HS-5 (cell line): ENCODE data around the gene CMBL.
"Not testable (repeated sequence)": the region's sequence is repeated elsewhere in the genome, so short reads cannot be mapped to it uniquely, and the experiment has no call there.

Experiments used
- DNase-seq: peaks from one replicate; pipeline ENCODE4 v3.0.0-alpha.2; 2012; ENCODE audit warnings: low read depth

Gene CMBL

DNA sequence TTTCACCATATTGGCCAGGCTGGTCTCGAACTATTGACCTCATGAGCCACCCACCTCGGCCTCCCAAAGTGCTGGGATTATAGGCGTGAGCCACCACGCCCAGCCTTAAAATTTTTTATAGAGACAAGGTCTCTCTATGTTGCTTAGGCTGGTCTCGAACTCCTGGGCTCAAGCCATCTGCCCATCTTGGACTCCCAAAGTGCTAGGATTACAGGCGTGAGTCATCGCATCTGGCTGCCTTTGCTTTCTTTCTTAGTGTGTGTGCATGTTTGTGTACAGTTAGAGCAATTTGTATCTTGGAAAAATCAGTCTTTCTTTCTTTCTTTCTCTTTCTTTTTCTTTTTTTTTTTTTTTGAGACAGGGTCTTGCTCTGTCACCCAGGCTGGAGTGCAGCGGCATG lies 22.3 kb downstream of the CMBL start:
- DNase-seq: not testable (repeated sequence)

DNA sequence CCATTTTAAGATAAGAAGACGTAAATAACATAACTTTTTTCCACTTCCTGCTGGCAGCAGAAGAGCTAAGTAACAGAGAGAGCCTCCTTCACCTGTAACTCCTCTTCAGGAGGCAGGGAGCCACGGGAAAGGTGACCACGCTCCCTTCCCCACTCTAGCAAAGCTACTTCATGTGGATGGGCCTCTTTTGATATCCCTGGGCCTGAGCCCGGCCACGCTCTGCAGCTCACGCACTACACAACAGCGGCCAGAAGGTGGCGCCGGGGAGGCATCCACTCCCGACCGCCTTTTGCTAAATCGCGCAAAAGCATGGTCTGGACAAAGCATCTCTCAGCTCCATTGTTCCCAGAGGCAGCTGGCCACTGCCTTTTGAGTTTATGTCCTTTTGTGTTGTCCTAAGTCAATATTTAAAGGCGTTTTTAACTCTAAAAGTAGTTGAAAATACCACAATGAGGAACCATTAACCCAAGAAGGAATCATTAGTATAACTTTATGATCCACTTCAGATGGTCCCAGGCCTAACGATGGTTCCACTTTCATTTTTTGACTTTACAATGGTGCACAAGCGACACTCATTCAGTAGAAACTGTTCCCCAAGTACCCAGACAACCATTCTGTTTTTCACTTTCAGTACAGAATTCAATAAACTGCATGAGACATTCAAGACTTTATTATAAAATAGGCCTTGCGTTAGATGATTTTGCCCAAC lies 23.6 kb downstream of the CMBL start:
- DNase-seq: no peak

DNA sequence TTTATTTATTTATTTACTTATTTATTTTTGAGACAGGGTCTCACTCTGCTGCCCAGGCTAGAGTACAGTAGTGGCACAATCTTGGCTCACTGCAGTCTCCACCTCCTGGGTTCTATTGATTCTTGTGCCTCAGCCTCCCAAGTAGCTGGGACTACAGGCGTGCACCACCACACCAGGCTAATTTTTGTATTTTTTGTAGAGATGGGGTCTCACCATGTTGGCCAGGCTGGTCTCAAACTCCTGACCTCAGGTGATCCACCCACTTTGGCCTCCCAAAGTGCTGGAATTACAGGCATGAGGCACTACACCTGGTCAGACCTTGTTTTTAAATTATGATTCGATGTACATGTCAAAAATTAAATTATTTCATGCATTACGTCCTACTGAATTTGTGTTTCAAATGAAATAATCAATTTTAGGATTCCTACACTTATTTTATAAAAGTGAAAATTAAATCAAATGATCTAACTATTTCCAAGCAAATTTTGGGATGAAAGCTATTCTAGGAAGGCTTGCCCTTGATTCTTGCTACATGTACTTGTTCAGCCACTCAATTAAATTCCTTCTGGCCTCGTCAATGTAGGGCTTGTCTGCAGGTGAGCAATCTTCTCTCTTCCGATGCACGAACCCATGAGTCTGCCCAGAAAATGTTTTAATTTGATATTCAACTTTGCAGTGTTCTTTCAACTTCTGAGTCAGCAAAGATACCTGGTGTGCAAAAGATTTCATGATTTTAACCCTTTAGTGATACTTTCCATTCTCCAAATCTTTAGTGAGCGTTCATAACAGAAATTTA lies 27.6 kb downstream of the CMBL start:
- no peak for DNase-seq

DNA sequence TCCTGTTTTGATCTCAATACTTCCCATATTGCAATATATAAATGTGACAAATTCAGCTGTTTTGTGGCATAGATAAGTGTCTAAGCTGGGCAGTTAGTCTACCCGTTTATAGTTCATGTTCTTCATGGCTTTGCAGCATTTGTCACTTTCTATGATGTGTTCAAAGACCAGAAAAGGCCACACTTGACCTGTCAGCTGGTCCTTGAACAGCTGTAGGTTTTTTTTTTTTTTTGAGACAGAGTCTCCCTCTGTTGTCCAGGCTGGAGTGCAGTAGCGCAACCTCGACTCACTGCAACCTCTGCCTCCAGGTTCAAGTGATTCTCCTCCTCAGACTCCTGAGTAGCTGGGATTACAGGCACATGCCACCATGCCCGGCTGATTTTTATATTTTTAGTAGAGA lies 28.4 kb downstream of the CMBL start:
- no peak for DNase-seq

DNA sequence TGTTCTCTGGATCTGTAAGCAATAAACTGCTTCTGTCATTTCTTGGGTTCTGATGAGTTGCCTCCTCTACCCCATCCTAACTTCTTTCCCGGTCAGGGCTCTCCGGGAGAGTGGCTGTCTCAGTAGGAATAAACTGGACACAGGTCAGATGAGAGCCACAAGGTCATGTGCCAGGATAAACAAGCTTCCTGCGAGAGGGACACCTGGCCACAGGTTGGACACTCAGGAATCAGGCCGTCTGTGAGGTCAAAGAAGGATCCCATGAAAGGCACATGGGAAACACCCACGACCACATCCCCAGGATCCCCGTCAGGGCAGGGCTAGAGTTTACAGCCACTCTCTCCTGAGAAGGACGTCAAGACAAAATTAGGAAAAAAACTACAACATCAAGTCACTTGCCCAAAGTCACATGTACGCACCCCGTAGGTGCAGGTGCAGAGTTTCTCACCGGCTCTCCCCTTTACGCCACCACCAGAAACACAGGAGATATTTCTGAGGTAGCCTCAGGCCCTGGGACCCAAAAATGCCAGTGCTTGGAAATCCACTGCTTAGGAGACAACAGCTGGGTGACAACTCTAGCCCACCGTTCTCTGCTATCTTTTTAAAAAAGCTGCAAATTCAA lies 28.9 kb downstream of the CMBL start:
- no peak for DNase-seq

DNA sequence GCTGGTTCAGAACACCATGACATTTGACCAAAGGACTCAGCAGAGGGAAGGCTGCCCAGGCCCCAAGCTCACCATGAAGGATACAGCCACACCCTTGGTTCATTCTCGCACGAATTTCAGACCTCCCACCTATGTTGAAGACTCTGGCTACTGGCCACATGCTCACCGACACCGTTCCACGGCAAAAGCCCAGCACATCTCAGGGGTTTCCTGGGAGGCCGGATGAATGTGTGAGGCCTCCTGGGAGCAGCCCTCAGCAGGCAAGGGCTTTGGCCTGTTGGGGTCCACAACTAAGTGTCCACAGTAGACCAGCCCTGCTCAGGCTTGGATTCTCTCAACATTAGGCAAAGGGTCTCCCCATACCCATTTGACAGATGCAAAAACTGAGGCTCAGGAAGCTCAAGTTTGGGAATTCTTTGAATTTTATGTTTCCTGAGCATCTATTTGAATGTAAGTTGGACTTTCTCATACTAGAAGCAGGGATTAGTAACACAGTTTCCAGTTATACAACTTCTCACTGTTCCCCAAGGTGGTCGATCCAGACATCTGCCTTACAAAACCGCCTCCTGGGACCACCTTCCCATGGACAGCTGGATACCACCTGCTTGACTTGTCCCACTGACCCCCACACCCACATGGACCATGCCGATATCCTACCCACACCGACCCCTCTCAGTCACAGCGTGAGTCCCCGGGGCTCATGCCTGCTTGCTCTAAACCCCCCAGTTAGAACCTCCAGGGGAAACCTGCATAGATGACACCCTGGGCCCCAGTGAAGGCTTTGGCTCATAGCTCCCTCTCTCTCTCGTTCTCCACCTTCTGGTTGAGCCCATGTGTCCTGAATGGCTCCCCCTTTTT lies 29.7 kb downstream of the CMBL start:
- no peak for DNase-seq

DNA sequence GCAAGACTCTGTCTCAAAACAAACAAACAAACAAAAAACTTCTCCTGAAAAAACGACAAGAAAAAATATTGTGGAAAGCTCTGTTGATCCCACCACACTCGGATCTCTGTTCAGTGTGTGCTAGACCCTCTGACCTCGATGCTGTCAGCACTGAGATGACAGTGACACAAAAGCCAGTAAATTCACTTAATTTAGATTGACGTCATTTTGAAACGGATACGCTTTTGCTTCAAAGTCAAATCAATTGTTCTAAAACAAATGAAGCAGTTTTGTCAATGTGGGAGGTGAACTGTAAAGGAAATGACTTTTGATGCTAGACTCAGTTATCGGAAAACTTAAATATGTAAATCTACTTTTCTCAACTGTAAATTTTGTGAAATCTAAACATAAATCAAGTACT lies 31.0 kb downstream of the CMBL start:
- DNase-seq: no peak

DNA sequence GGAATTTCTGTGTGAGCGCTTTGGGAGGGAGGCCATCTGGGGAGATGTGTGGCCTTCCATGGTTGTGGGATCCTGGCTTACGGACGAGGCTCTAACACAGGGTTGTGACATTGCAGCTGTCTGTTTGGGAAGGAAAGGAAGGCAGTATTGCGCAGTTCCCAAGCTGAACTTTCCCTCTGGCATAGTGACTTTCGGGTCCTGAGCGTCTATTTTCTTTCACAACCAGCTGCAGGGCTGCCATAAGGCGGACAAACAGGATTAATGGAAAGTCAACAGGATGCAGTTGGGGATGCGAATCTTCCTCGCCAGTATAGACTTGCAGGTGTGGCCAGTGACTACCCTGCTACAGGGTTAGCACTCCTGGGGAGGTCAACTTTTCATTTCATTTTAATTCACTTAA lies 31.7 kb downstream of the CMBL start:
- no peak for DNase-seq

DNA sequence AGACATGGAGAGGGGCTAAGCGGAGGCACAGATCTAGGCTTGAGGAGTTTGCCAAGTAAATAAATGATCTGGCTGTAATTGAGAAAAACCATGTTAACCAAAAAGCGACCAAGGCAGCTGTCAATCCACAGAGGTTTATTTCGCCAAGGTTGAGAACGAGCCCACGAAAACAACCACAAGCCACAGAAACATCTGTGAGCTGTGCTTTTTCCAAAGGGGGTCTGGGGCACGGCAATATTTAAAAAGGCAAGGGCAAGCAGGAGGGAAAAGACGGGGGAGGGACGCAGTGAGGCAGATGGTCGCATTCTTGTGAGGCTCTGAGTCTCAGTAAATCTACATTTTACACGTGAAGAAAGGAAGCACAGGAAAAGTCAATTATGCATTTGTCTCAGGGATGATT lies 32.2 kb downstream of the CMBL start:
- DNase-seq: no peak

DNA sequence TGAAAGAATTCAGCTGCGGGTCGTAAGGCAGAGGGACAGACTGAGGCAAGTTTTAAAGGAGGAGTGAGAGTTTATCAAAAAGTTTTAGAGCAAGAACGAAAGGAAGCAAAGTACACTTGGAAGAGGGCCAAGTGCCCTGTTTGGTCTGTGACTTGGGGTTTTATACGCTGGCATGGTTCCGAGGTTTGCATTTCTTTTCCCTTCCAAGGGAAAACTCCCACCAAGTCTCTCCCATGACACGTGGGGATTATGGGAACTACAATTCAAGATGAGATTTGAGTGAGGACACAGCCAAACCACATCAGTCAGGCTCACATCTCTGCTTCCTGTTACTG lies 34.9 kb downstream of the CMBL start:
- DNase-seq: not testable (repeated sequence)

DNA sequence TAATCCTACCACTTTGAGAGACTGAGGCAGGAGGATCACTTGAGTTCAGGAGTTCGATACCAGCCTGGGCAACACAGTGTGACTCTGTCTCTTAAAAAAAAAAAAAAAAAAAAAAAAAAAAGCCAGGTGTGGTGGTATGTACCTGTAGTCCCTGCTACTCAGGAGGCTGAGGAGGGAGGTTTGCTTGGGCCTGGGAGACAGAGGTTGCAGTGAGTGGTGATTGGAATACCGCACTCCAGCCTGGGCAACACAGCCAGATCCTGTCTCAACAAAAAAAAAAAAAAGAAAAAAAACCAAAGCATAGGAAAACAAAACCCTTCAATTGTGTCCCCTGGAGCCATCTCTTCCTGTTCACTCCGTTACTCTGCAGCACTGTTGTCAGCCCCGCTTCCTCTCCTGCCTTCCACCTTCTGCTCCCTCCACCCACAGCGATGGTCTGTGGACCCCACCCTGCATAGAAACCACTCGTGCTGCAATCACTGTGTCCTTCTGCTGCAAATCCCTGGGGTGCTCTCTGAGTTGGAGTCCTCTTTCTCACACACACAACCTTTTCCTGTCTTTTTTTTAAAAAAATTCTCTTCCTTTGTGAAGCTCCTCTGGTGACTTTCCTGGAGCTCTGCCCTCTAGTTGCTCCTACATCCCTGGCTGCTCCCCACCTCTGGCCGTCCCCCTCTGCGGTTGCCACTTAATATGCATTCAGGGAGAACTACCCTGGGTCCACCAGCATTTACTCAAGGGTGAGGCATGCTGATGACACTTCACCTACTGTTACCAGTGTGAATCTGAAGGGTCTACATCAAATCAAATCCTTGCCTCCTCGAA lies 35.4 kb downstream of the CMBL start:
- no peak for DNase-seq

DNA sequence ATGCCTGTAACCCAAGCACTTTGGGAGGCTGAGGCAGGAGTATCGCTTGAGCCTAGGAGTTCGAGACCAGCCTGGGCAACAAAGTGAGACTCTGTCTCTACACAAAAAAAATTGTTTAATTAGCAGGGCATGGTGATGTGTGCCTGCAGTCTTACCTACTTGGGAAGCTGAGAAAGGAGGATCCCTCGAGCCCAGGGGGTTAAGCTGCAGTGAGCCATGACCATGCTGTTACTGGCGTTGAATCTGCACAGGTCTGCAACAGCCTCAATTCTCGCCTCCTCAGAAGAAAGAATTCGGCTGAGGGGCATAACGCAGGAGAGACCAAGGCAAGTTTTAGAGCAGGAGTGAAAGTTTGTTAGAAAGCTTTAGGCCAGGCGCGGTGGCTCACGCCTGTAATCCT lies 39.6 kb downstream of the CMBL start:
- DNase-seq: no peak

DNA sequence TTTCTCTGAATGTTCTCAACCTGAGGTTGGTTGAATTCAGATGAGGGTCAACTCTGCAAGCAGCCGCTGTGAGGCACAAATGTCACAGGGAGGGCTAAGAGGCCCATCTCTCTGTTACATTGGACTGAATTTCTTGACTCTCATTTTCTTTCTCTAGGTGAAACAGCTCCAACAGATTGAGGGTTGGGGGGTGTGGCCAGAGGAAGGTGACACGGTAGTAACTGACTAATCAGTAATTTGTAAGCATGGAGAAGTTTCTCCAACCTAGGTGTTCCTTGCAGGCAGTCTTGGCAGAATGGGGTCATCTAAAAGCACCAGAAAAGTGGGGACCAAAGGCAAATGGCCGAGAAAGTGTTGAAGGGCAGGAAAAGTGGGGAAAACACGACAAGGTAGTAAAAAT lies 40.9 kb downstream of the CMBL start:
- DNase-seq: no peak

DNA sequence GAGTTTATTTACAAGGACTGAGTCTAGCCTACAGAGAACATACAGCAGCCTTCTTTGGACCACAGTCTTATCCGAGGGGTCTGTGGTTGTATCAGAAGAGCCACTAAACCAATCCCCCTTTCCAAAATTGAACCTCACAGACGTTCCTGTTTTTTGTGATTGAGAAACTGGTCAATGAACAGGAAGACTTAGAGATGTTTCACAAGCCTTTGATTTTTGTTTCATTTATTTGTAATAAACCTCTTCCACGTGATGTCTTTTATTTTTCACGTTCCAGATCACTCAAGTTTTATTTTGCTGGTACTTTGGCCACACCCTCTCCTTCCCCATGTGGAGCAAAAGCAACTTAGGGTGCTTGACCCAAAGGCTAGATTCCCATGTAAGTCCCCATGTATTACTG lies 41.6 kb downstream of the CMBL start:
- no peak for DNase-seq

DNA sequence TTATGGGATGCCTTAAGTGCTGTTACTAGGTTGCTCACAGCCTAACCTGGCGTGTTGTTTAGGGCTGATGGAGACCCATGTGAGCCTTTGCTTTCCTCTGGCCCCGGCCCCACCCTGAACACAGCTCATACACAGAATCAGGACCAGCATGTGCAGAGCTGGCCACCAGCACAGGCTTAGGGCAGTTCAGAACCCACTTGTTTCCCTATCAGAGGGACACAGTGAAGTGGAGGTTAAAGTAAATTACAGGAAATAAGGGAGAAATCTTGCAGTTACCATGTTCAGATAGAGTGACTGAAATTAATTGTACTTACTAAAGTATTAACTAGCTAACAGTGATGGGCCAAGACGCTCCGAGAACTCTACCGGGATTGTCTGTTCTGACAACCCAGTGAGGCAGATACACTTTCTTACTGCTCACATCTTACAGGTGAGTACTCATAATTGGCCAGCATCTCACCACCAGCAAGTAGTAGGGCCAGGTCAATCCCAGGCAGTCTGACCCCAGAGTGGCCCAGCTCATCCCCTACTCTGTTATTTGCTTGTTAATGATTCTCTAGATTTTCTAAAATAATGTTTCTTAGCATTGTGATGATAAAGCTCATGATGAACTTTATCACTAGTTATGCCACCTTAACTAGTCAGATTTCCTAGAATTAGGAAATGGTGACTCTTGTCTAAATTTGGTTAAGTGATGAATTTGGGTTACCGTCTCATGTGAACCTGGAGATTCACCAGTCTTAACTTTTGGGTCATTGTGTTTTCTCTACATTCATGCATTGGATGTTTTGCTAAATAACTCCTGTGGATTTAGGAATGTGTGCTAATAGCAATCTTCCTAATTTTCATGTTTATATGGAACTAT lies 42.2 kb downstream of the CMBL start:
- no peak for DNase-seq

DNA sequence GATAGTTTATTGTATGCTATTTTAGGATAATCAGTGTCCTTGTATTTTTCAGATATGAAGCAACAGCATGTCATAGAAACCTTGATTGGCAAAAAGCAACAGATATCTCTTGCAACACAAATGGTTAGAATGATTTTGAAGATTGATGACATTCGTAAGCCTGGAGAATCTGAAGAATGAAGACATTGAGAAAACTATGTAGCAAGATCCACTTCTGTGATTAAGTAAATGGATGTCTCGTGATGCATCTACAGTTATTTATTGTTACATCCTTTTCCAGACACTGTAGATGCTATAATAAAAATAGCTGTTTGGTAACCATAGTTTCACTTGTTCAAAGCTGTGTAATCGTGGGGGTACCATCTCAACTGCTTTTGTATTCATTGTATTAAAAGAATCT lies 43.1 kb downstream of the CMBL start:
- no peak for DNase-seq

DNA sequence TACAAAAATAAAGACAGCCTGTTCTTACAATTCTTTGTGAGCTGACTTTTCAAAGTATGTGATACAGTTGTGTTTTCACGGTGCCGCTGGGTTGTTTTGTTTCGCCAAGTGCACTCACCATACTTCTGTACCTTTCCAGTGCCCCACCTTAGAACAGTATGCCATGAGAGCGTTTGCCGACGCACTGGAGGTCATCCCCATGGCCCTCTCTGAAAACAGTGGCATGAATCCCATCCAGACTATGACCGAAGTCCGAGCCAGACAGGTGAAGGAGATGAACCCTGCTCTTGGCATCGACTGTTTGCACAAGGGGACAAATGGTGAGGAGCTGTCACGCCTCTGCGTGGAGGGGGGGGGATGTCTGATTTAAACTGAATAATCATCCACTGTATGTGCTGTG lies 44.7 kb downstream of the CMBL start:
- DNase-seq: no peak

DNA sequence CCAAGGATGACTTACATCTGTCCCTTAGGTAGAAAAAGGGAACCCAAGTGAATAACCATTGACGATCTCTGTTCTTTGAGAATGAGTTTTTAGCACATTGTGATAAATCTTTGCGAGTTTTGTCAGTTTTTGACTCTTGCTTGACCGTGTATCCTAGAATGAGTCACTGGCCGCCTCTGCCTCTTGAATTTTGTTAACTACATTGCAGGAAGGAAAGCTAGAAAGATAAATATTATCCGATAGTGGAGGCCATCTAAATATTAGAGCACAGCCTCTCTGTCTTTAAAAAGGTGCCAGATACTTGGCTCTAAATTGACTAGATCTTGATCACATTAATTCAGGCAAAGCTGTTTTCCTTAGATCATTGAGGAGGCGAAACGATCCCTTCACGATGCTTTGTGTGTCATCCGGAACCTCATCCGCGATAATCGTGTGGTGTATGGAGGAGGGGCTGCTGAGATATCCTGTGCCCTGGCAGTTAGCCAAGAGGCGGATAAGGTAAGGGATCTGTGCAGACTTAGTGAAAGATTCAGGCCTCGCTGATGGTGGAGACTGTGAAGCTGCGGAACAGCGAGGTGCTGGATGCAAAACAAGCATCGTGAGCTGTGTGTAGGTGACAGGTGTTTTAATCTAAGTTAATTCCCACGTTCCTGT lies 45.5 kb downstream of the CMBL start:
- no peak for DNase-seq

DNA sequence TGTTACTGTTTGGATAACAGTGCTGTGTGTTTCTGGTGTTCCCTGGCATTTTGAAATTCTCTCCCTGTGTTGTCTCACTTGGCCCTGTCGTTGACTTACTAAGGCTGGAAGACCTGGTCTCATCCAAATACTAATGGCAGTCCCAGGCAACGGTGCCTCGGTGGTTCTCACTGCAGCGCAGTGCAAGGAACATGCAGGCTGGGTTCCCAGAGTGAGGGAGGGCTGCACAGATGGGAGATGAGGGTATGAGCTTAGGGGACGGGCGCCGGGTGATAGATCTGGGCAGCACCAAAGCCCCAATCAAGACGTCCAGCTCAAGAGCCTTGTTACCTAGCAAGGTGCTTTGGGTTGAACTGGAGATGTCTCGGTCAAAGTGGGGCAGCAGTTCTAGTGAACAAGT lies 46.6 kb downstream of the CMBL start:
- DNase-seq: no peak

DNA sequence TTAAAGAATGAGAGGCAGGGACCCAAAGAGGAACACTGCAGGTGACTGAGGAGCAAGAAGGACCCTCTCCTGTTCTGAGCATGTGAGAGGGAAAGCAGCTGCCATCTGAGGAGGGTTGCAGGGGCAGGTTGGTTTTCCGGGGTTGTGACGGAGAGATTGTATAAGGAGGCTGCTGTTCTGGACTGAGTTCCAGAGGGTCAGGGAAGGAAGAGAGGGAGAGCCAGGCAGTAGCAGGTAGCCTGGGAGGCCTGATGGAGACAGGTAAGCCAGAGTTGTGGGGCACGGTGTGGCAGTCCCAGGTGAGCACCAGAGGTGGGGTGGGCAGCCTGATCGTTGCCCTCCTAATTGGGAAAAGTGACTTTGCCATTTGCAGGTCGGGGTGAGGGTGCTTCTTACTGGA lies 47.8 kb downstream of the CMBL start:
- DNase-seq: no peak
